Activated CD8-positive, alpha-beta memory T cell treated with anti-CD3 and anti-CD28 coated beads, Interleukin-2, amount 50 U/mL, for 24 hours (primary cell): ENCODE data around the gene SF3B5.
"Not testable (repeated sequence)": the region's sequence is repeated elsewhere in the genome, so short reads cannot be mapped to it uniquely, and the experiment has no call there.

Experiments used
- DNase-seq: peaks from one replicate; pipeline ENCODE4 v3.0.0-alpha.2; 2020; ENCODE audit errors: extremely low read depth

Gene SF3B5

DNA sequence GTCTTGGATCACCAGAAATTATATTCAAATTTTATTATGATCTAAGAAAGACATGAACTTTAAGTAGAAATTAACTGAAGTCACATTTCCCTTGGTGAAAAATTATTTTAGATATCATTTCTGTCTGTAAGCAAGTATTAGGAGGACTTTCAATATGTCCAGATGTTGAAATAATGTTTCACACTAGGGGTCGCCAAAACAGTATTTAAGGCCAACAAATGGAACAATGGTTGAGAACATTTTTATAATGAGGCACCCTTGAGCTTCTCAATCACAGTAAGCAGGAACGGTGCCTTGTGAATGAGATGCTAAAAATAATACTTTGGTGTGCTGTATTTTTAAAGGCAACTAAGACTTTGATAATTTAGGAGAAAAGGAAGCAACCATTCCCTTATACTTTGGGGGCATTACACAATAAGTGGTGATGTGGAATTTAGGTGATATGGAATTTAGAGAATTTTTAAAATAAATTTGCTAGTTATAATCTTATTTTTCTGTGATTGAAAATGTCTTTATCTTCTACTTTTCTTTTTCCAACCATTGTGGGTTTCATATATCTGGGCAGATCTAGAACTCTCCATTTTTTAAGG lies 9.6 kb upstream of the SF3B5 start:
- DNase-seq = no peak

DNA sequence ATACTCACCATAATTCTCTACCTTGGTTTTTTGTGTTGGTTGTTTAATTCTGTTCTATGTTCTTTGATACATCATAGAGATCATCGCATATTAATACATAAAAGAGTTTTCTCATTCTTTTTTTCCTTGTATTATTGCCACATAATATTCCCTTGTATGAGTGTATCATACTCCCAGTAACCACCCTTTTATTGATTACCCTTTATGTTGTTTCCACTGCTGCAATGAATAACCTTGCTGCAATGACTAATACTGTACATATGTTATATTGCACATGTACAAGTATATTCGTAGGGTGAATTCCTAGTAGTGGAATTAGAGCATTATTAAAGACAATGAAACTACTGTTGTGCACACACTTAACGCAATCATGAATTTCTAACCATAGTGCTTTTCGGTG lies 9.1 kb upstream of the SF3B5 start:
- DNase-seq = no peak

DNA sequence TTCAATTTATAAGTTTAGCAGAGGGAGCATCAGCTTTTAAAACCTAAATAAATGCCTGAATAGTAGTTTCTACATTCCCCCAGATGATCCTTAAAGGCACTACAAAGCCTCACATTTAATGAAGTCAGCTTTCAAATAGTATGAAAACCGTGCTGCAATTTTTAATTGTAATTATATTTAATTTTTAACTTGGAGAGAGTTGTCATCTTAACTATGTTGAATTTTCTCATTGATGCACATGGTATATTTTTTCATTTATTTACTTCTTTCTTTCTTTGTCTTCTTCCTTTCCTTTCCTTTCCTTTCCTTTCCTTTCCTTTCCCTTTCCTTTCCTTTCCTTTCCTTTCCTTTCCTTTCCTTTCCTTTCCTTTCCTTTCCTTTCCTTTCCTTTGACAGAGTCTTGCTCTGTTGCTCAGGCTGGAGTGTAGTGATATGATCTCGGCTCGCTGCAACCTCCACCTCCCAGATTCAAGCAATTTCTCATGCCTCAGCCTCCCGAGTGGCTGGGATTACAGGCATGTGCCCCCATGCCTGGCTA lies 7.7 kb upstream of the SF3B5 start:
- DNase-seq = no peak

DNA sequence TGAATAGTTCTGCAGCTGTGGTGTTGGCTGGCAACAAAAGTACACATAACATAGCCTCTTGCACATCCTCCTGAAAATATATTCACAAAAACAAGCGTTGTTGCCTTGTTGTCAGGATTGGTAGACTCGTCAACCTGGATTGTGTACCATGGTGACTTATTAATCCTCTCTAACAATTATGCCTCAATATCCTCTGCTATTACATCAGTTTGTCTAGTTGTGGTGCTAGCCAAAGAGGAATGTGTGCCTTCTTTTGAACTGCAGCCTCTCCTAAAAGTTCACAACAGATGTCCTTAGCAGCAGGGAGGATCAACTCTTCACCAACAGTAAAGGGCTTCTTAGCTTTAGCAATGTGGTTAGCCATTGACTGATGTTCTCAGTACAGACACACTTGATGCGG lies 3.6 kb upstream of the SF3B5 start:
- DNase-seq = no peak

DNA sequence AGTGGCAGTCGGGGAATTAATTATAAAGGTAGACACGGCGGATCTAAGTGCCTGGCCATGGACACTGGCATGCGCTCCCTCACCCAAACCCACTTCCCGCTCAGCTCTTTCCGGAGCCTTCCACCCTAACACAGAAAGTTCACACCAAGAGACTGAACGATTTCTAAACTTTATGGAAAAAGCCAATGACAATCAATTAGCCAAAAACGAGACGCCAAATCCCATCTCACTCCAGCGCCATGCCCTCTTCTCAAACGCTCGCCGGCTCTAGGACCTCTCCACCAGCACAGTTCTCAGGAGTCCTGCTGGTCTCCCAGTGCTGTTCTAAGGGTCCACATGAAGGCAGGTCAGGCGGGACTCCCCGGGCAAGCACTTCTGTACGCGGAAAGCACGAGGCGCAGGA lies 641 bp downstream of the SF3B5 start:
- no peak for DNase-seq

DNA sequence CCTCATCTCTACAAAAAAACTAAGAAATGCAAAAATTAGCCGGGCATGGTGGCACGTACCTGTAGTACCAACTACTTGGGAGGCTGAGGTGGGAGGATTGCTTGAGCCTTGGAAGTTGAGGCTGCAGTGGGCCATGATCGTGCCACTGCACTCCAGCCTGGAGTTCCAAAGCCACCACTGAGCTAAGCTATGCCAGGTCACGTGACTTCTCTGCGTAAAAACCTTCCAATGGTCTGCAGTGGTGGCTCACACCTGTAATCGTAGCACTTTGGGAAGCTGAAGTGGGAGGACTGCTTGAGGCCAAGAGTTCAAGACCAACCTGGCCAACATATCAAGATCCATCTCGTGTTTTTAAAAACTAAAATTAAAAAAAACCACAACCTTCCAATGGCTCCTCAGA lies 1.7 kb downstream of the SF3B5 start:
- no peak for DNase-seq

DNA sequence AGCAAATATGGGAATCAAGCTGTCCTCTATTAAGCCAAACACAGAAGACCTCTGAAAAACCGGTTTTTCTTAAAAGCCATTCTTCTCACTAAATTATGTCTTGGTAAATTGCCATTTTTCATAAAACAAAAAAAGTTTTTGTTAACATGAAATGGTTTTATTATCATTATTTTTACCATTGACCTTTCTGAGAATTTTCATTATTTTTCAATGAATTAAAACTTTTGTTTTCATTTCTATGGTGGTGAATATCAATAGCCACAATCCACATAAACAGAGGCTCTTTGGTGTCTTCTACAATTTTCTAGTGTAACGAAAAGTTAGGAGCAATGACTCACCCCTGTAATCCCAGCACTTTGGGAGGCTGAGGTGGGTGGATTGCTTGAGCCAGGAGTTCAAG lies 2.1 kb downstream of the SF3B5 start:
- no peak for DNase-seq

DNA sequence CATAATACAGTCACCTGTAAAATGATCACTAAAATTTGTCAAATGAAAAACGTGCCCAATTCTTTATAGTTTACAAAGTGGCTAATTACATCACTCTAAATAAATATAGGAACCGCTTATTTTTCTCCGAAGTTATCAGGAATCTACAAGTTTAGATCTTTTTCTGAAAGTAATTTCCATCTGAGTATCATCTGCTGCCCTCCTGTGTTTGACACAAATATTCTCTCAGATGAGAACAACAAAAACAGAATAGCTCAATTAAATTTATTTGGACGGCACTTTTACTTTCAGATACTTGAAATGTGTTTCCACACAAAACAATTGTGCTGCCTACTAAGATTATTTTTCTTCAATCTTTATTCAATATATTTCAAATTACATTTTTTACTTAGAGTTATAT lies 5.0 kb downstream of the SF3B5 start:
- no peak for DNase-seq

DNA sequence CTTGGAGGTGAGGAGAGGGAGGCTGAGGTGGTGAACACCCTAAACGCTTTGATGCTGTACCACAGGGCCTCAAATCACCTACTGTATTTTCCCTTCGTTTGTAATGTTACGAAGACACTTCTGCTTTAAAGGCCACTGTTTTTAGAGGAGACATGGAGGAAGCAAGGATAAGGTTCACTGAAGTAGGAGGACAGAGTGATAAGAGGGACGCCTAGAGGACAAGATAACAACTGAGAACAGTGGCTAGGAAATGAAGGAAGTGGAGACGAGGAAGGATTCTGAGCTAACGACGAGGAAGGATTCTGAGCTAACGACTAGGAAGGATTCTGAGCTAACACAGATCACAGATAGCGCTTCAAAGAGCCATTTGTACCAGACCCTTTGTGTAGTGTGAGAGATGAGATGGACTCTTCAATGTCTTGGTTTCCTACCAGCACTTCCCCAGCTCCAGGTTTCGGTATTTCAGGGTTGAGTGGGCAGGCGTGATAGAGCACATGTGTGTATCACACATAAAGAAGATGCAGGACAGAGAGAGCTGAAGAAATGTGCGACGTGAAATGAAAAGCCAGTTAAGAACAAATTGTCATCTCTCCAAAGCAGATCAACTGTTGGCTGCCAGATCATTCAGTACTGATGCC lies 7.5 kb downstream of the SF3B5 start:
- no peak for DNase-seq

DNA sequence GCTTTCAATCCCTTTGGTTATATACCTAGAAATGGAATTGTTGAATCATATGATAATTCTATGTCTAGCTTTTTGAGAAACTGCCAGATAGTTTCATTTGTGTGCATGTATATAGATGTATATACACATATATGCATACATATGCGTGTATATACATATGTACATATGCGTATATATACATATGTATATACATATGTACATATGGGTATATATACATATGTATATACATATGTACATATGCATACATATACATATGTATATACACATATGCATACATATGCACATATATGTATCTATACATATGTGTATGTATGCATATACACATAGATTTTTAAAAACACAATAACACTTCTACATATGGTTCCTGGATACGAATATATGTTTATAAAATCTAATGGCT lies 8.4 kb downstream of the SF3B5 start:
- DNase-seq = no peak

DNA sequence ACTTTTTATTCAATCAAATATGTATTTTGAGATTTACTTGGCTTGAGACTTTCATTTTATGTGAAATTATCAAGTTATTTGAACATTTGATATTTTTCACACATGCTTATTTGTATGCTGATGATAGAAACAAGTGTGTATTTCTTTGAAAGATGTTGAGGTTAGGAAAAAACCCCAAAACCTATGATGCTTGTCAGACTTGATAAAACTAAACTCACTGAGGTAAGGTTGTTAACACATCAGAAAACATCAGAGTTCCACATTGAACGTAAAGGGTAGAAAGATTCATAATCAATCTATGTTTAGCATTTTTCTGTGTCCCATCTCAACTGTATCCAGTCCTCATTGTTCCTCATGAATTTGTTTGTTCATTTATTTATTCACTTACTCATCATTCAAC lies 12.2 kb downstream of the SF3B5 start:
- DNase-seq = no peak

DNA sequence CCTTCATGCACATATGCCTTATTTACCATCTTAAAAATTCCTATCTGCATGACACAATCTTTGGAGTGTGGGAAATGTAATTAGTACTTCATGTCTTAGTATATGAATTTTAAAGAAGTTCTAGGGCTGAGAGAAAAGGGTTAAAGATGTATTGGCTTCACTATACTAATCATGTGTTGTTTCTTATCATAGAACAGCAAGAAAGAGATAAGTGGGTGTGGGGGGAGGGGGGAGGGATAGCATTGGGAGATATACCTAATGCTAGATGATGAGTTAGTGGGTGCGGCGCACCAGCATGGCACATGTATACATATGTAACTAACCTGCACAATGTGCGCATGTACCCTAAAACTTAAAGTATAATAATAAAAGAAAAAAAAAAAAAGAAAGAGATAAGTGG lies 13.0 kb downstream of the SF3B5 start:
- not testable (repeated sequence) for DNase-seq

DNA sequence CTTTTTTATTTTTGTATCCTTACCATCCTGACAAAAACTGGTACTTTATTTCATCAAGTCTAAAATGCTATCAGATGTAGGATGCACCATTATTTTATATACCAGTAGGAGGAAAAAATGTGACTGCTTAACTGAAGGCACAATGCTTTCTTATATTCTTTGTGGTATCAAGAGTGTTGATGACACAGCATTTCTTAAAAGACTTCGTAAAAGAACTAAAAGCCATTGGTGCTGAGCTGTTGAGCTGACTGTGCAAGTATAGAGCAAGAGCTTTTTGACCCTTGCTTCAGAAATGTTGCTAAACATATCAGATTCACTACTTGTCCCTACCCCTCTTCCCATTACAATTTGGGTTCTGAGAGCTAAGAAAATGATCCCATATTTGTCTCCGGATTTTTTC lies 17.5 kb downstream of the SF3B5 start:
- DNase-seq = no peak

DNA sequence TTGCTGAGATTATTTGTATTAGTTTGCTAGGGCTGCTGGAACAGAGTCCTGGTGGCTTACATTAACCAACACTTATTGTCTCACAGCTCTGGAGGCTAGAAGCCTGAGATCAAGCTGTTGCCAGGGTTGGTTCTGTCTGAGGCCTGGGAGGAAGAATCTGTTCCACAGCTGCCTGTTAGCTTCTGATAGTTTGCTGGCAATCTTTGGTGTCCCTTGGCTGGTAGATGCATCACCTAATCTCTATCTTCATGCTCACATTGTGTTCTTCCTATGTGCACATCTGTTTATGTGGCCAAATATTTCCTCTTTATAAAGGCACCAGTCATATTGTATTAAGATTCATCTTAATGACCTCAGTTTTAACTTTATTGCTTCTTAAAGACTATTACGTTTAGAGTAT lies 19.5 kb downstream of the SF3B5 start:
- no peak for DNase-seq

DNA sequence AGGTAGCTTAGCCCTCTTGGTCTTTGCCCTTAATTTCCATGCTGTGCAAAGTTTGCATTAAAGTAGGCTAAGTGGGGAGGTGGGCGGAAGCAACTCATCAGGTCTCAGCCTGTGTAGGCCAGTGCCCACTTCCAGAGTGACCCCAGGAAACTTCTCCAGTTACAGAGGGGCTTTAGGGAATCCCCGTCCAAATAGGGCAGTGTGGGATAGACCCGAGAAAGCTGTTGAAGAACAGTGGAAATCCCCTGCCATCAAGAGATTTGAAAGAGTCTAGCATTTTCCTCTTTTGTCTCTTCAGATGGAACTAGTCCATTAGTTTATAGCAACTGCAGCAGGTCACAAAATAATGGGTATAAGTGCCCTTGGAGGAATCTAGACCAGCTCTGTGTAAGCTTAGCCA lies 20.2 kb downstream of the SF3B5 start:
- DNase-seq = no peak

DNA sequence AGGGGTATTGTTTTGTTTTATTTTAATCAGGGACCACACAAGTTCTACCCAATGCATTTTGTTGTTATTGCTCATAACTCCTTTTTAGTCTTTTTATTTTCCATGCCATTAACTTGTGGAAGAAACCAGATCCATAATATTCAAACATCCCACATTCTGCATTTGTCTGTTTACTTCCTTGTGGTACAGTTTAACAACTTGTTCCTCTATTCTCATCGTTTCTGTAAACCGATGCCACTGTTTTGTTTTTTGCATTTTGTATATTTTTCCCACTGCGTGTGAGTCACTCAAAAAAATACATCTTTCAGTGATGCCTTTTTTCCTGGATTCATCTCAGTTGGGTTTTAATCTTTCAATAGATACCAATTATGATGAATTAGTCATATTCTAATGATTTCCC lies 22.3 kb downstream of the SF3B5 start:
- no peak for DNase-seq

DNA sequence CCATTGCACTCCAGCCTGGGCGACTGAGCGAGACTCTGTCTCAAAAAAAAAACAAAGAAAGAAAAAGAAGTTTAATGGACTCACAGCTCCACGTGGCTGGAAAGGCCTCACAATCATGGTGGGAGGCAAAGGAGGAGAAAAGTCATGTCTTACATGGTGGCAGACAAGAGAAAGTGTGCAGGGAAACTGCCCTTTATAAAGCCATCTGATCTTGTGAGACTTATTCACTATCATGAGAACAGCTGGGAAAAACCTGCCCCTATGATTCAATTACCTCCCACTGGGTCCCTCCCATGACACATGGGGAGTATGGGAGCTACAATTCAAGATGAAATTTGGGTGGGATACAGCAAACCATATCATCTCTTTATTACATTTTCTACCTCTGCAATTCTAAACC lies 25.9 kb downstream of the SF3B5 start:
- no peak for DNase-seq

DNA sequence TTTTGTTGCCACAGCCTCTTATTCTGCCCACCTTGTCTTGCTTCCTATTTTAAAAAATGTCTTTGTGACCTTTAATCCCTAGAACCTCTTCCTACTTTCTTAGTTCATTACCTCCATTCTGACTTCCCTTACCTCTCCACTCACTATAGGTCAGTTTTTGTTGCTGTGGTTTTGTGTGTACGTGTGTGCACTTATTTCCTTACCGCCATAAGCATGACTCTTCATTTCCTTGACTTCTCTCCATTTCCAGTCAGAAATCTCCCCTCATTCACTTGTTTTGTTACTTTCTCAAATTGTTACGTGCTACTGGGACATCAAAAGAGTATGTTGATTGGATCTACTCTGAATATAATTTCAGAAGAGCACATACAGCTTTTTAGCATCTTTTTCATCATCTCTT lies 26.6 kb downstream of the SF3B5 start:
- no peak for DNase-seq

DNA sequence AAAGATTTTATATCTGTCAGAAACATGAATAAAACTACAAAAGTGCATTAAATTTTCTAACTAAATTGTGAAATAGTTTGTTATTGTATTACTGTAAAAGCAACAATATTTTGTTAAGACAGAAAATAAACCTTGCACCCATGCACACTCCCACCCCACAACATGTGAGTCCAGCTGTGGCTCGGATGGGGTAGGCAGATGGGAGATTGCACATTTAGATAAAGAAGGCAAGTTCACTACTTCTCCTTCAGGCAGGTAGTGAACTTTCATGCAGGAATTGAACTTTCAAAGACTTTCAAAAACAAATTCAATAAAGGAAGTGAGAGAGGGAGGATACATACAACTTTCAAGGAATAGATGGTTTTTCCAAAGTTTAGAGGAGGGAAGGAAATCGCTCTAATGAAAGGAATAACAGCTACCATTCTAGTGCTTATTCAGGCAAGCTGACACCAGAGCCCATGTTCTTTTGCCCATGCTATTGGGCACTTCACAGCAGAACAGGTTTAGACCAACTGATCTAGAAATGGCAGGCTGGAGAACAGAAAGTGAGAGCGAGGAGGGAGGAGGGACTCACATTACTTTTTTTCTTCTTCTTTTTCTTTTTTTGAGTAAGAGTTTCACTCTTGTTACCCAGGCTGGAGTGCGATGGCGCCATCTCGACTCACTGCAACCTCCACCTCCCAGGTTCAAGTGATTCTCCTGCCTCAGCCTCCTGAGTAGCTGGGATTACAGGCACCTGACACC lies 28.5 kb downstream of the SF3B5 start:
- DNase-seq = no peak

DNA sequence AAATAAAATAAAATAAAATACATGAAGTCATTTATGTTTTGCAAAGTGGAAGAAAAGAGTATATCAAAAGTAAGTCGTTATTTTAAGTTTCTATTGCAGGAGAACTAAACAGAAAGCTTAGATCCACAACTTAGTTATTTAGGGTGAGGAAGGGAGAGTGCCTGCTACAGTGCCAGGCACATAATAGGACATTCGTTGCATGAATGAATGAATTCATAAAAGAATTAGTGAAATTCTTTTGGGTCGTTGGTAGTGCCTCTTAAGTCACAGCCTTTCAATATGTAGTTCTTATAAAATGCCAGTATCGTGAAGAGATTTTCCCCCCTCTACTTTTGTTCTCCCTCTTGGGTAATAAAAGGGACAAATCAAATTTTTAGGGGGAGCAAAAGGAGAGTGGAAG lies 29.1 kb downstream of the SF3B5 start:
- no peak for DNase-seq

DNA sequence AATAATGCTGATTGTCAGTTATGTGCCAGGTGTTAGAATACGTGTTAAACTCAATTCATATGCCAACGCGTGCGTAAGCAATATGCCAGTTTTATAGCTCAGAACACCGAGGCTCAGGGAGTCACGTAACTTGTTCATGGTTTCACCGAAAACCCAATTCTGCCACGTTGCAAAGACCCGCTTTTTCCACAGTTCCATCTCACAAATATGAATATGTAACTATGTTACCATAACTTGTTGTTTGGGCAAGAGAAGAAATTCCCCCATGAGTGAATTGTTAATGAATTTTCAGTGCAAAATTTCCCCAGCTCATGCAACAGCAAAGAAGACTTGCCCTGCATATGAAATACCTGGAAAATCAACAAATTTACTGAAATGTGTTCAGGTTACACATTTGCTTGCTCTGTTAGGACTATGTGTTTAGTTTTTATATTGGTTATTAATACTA lies 30.1 kb downstream of the SF3B5 start:
- DNase-seq = no peak

DNA sequence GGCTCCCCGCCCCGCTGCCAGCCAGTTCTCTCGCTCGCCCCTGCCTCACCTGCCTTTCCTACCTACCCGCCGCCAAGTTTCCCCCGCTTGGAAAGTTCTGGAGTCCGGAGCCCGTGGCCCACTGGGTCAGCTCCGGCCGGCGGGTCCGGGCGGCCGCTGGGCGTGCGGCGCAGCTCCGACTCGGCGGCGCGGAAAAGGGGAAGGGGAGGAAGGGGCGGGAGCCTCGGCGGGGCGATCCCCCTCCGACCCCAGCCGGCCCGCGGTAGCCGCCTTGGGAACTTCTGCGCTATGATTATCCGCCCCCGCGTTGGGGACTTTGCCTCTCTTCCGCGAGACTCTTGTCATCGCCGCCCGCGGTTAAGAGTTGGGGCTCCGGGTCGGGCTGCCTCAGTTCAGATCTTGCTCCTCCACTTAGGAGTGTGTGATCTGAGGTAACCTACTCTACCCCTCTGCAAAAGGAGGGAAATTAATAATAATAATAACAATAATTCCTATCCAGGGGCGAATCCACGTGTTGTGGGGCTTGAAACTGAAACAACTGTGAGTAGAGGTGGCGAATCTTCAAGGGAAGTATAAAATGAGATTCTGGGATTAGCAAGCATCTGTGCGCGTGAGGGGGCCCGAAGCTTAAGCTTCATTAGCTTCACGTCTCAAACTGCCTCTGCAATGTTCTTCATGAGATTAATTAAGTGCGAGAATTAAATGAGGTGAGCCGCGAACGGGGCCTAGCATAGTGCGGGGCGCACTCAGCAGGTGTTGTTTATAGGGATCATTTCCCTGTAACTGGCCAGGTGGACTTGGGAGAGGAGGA lies 30.8 kb downstream of the SF3B5 start:
- peak; percentile 32 for DNase-seq
